ENCODE data around the gene TOX2.

TOX2 gene

GRCh38 chr20:43982886-43983285 is 68.2 kb downstream of the TOX2 start:
- DNase-seq, result no peak

- no peak for DNase-seq
These were observed 68.7 kb downstream of the TOX2 start for GRCh38 chr20:43983359-43983758.

GRCh38 chr20:43983904-43984361 is 69.3 kb downstream of the TOX2 start:
- DNase-seq, result no peak

GRCh38 chr20:43984587-43984986 is 69.9 kb downstream of the TOX2 start:
- DNase-seq, result no peak

- DNase-seq, result no peak
These were observed 70.5 kb downstream of the TOX2 start for GRCh38 chr20:43985121-43985520.

GRCh38 chr20:43985608-43986316 is 71.1 kb downstream of the TOX2 start:
- no peak for DNase-seq

- DNase-seq, result no peak
These were observed 72.4 kb downstream of the TOX2 start for GRCh38 chr20:43987018-43987417.

- DNase-seq, result no peak
These were observed 72.9 kb downstream of the TOX2 start for GRCh38 chr20:43987531-43987930.

- DNase-seq, result no peak
These were observed 73.8 kb downstream of the TOX2 start for GRCh38 chr20:43988451-43988850.

GRCh38 chr20:43988867-43989266 is 74.2 kb downstream of the TOX2 start:
- peak; percentile 60 for DNase-seq

- DNase-seq, result no peak
These were observed 76.6 kb downstream of the TOX2 start for GRCh38 chr20:43991261-43991660.

GRCh38 chr20:43991982-43992381 is 77.3 kb downstream of the TOX2 start:
- DNase-seq, result no peak

GRCh38 chr20:43992885-43993284 is 78.2 kb downstream of the TOX2 start:
- DNase-seq, result no peak

- no peak for DNase-seq
These were observed 78.9 kb downstream of the TOX2 start for GRCh38 chr20:43993560-43993959.

GRCh38 chr20:43994486-43995100 is 79.9 kb downstream of the TOX2 start:
- peak; percentile 51 for DNase-seq

GRCh38 chr20:43995645-43996044 is 81.0 kb downstream of the TOX2 start:
- no peak for DNase-seq

GRCh38 chr20:43996240-43996930 is 81.7 kb downstream of the TOX2 start:
- no peak for DNase-seq

GRCh38 chr20:43999848-44000247 is 85.2 kb downstream of the TOX2 start:
- DNase-seq, result no peak

GRCh38 chr20:44001667-44002596 is 87.3 kb downstream of the TOX2 start:
- no peak for DNase-seq

GRCh38 chr20:44002861-44003260 is 88.2 kb downstream of the TOX2 start:
- no peak for DNase-seq

- DNase-seq, result no peak
These were observed 89.0 kb downstream of the TOX2 start for GRCh38 chr20:44003609-44004008.

GRCh38 chr20:44004306-44004915 is 89.8 kb downstream of the TOX2 start:
- no peak for DNase-seq

GRCh38 chr20:44005661-44006060 is 91.0 kb downstream of the TOX2 start:
- no peak for DNase-seq
